Medulla oblongata (tissue), 1 donor: ENCODE results near the gene MIS18A.
A peak's percentile ranks its signal among the peaks of the same experiment; 100 is the strongest.
"Not testable (repeated sequence)": the region's sequence is repeated elsewhere in the genome, so short reads cannot be mapped to it uniquely, and the experiment has no call there.

Source experiments
- DNase-seq: peaks from one replicate; pipeline ENCODE4 v3.0.0-alpha.2; 2015; ENCODE audit errors: extremely low spot score

Gene MIS18A

GRCh38 chr21:32304998-32305397 lies 26.1 kb upstream of the MIS18A start:
- DNase-seq: no peak

DNA sequence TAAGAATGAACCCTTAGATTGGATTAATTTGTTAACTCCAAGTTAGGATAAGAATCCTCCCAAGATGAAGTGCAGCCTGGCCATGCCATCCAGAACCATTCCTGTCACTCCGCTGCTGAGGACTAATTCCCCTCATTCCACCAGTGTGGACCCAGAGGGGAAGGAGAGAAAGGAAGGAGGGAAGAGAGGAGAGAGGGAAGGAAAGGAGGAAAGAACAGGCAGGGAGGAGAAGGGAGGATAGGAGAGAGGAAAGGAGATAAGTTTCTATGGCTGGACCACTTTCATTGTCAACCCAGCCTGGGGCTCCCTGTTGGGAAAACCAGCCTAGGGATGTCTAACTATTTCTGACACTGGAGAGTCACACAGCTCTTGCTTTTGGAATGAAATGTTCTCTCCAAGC lies 24.5 kb upstream of the MIS18A start:
- DNase-seq: no peak

GRCh38 chr21:32302560-32302959 lies 23.7 kb upstream of the MIS18A start:
- DNase-seq: no peak

DNA sequence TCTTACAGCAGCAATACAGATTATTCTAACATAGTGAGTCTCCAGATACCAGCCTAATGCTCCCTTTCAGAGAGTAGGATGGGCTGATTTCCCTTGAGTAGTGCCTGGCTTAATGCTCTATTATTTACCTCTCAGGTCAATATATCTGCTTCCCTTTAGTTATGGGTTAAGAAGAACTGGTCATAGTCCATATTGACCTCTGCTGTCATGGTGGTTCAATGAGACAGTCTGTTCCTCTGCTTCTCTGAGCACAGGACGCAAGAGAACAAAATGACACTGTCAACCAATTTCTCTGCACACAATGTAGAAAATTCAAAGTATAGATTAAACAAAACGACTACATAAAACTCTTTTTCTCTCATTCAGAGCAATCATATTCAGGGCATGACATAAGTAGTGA lies 22.7 kb upstream of the MIS18A start:
- no peak for DNase-seq

DNA sequence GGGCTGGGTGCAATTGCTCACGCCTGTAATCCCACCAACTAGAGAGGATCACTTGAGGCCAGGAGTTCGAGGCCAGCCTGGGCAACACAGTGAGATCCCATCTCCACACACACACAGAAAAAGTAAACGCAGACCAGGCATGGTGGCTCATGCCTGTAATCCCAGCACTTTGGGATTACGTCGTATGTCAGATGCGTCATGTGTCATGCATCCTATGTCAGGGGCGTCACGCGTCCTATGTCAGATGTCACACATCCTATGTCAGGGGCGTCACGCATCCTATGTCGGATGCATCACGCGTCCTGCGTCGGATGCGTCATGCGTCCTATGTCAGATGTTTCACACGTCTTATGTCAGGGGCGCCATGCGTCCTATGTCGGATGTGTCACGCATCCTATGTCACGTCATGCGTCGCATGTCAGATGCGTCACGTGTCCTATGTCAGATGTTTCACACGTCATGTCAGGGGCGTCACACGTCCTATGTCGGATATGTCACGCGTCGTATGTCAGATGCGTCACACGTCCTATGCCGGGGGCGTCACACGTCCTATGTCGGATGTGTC lies 21.4 kb upstream of the MIS18A start:
- DNase-seq: no peak

DNA sequence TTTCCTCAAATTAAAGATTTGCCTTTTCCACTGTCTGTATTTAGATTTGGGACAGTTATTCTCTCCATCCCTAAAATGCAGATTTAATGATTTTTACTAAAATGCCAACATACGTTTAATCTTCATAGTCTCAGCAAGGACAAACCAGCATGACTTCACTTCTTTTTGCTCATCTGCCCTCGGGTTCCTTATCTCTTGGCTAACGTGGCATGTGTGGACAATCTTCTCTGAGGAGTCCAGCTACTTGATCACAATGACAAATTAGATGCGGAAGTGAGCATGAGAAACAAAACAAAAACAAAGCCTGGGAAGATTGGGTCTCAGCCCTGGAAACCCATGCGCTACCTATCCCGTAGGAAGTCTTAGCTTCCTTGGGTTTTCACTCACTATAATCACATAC lies 20.8 kb upstream of the MIS18A start:
- DNase-seq: no peak

DNA sequence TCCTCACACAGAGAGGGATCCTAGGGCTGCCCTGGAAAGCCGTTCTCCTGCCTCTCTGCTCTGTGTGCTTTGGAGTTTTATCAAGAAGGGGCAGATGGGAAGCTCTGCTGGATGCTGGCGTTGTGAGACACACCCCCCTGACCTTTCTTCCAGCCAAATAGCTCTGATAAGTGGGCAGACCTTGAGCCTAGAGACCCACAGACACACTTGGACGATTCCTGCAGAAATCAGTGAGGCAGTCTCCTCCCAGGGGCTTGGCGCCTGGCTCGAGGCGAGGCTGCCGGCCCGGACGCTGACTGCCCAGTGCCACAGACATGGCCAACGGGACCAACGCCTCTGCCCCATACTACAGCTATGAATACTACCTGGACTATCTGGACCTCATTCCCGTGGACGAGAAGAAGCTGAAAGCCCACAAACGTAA lies 19.8 kb upstream of the MIS18A start, which contains the start of gene MRAP:
TSS of gene MRAP (plus strand) at position 198 of the 424 bp plus-strand sequence. CDS start at position 315, 117 bp downstream.
- no peak for DNase-seq

GRCh38 chr21:32298148-32298559 lies 19.3 kb upstream of the MIS18A start:
- no peak for DNase-seq

- DNase-seq: no peak
Measured at GRCh38 chr21:32297449-32297848, 18.6 kb upstream of the MIS18A start.

GRCh38 chr21:32285476-32285875 lies 6.6 kb upstream of the MIS18A start:
- no peak for DNase-seq

DNA sequence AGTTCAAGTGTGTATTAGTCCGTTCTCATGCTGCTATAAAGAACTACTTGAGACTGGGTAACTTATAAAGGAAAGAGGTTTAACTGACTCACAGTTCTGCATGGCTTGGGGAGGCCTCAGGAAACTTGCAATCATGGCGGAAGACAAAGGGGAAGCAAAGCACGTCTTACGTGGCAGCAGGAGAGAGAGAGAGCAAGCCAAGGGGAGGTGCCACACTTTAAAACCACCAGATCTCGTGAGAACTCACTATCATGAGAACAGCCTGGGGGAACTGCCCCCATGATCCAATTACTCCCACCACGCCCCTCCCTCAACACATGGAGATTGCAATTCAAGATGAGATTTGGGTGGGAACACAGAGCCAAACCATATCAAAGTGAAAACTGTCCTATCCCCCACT lies 4.1 kb upstream of the MIS18A start:
- no peak for DNase-seq

GRCh38 chr21:32281531-32281930 lies 2.7 kb upstream of the MIS18A start:
- no peak for DNase-seq

DNA sequence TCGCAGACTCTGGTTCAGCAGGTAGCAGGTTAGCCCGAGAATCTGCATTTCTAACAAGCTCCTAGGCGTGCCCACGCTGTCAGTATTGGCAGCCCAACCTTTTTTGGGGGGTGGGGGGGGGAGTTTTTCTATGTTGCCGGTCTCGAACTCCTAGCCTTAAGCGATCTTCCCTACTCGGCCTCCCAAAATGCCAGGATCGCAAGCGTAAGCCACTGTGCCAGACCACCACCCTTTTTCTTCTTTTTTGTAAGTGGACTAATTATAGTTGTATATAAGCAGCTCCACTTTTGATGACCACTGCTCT lies 480 bp upstream of the MIS18A start:
- no peak for DNase-seq

DNA sequence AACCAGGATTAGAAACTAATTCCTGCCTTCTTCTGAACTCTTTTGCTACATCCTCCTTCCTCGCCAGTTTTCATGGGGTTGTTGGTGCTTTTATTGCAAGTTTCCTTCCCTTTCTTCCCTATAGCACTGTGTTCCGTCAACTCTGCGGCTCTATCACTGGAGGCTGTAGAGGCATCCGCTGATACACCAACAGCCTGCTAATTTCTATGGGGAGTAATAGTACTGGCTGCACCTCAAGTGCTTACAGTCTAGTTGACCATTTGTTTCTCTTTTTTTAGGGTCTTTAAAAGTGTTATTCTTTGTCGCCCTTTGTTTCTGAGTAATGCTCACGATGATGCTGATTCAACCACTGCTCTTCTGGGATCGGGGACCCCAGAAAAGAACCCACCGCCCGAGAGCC lies 746 bp downstream of the MIS18A start:
- no peak for DNase-seq

DNA sequence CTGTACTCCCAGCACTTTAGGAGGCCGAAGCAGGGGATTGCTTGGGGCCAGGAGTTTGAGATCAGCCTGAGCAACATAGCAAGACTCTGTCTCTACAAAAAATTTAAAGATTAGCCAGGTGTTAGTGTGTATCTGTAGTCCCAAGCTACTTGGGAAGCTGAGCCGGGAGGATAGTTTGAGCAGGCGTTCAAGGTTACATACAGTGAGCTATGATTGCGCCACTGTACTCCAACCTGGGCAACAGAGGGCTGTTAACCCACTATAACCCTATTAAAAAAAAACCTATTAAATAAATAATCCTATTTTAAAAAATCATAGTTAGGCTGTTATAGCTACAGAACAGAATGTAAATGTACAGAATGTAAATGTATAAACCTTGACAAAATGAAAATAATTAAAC lies 2.2 kb downstream of the MIS18A start:
- no peak for DNase-seq

- no peak for DNase-seq
Measured at GRCh38 chr21:32270748-32271147, 8.1 kb downstream of the MIS18A start.

DNA sequence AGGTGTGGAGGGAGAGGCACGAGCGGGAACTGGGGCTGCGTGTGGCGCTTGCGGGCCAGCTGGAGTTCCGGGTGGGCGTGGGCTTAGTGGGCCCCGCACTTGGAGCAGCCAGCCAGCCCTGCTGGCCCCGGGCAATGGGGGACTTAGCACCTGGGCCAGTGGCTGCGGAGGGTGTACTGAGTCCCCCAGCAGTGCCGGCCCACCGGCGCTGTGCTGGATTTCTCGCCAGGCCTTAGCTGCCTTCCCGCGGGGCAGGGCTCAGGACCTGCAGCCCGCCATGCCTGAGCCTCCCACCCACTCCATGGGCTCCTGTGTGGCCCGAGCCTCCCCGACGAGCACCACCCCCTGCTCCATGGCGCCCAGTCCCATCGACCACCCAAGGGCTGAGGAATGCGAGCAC lies 13.5 kb downstream of the MIS18A start:
- DNase-seq: not testable (repeated sequence)

- DNase-seq: no peak
Measured at GRCh38 chr21:32261929-32262328, 16.9 kb downstream of the MIS18A start.

DNA sequence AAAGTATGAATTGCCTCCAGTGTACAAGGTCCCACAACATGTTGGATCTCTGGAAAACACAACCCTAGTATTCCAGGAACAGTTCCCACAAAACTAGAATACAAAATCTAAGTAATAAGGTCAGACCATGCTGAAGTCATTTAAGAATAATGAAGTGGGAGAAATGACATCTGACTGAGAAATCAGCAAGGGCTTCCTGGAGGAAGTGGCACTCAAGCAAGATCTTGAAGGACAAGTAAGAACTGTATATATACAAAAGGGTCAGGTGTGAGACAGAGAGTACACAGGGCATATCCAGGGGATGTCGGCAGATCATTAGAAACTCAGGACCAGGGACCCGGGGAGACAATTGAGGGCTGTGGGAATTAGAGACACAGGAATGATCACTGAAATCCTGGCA lies 18.7 kb downstream of the MIS18A start:
- DNase-seq: no peak

- DNase-seq: not testable (repeated sequence)
Measured at GRCh38 chr21:32258786-32259048, 20.1 kb downstream of the MIS18A start.

DNA sequence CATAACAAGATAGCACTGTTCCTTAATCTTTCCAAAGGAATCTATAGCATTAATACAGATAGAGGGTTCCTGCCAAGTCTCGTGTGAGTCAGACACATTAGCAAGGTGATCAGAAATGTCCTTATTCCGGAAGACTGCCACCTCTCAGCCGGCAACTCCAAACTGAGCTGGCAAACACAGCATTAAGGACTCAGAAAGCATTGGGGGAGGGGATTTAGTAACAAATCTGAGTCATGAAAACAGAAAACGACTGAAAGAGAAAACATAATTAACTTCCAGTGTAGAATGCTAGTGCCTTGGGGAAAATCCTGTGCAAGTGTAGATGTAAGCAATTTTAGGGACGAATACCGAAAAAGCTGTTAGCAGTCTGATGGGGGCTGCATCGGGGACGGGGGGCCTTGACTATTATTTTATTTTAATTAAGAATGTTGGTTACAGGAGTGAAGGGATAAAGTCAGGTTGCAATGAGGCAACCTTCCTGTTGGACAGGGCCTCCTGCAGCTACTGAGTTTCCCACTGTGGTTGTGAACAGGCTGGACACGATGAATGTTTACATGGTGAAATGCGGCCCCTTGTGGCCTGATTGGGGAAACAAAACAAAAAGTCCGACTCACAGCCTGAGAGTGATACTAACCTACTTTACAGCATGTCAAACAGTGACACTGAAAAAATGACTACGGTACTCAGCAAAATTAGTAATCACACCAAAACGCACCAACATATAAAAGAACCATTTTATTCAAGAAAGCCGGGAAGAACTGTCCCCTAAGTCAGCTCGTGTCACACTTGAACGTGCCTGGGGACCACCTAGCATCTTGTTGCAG lies 20.7 kb downstream of the MIS18A start:
- DNase-seq: peak; percentile 94

DNA sequence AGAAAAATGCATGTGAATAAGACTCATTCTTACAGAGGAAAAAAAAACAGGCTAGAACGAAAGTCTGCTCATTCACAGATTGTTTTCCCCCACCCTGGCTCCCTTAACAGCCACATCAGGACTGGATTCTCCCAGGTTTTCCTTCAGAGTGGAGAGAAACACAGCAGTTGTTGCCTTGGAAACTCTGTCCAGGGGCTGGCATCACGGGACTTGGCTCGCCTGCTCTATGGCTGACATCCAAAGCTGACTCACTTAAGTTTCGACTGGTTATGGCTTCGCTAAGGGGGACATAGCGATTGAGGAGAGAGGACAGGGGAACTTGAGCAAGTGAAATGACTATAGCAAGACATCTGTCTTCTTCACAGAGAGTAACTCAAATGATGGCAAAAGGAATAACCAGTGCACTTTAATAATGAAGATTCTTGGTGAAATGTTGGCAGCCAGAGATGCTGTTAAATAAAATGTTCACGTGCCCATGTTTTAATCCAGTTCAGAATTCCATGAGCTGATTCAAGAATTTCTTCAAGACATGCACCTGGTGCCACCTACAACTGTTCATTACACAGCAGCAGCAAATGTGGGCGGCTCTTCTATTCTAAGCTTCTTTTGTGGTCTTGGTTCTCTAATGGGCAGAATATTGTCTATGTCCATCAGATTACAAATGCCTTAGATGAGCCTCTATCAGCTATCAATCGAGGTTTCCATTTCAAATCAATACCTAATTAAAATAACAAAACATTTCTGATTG lies 21.8 kb downstream of the MIS18A start:
- DNase-seq: peak; percentile 71

DNA sequence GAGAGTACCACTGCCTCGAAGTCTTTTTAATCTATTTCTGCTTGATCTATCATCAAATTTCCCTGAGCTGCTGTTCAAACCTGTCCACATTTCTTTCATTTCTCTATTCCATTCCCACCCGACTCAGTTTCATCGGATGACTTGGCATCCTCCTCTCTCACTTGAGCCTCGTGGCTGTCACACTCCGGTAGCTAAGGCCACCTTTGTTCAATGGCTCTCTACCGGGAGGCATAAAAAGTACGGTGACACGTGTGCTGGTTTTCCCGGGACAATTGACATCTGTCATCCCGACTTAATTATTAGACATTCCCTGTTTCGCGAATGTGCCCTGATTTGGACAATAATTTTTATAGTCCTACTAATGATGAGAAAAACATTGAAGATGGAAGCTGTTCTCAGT lies 22.6 kb downstream of the MIS18A start:
- DNase-seq: peak; percentile 19
